HEK293 (cell line): ENCODE results near the gene PHF23.

Experiments used
- CTCF ChIA-PET: fragments of 350-600 bp; formaldehyde crosslinking; extraction: SDS; loops from one replicate; lab custom pipeline; 2021; ENCODE audit warnings: antibody characterized with exemption; lab: Yijun Ruan, JAX
- POLR2A ChIA-PET: fragments of 300-600 bp; formaldehyde crosslinking; extraction: SDS; loops from one replicate; lab custom pipeline; 2020; ENCODE audit warnings: antibody characterized with exemption, inconsistent platforms; lab: Yijun Ruan, JAX
- H3K27ac ChIP-seq: fragments of 200-500 bp; sonication (Bioruptor generic); 2 replicates; pipeline ENCODE4 v1.5.1; 2014; ENCODE audit warnings: low read depth, low read length, control low read depth, inconsistent platforms; ENCODE audit errors: extremely low read depth
- H3K36me3 ChIP-seq, 2 experiments: fragments of 200-500 bp in 1 of 2; sonication (Bioruptor generic) in 1 of 2; 1 replicate in 1 of 2; 2 replicates in 1 of 2; pipeline ENCODE4 v1.5.1; 2014 to 2017; ENCODE audit warnings: inconsistent platforms in 2 of 2, low read length in 2 of 2; ENCODE audit not compliant: control insufficient read depth in 2 of 2, insufficient read depth in 1 of 2
- H3K4me1 ChIP-seq: fragments of 200-500 bp; sonication (Bioruptor generic); 2 replicates; pipeline ENCODE4 v1.5.1; 2014; ENCODE audit warnings: mild to moderate bottlenecking, low read length, inconsistent platforms; ENCODE audit not compliant: control insufficient read depth, insufficient read depth
- H3K4me3 ChIP-seq: 2 replicates; pipeline ENCODE4 v1.5.1; 2011; ENCODE audit warnings: low read depth, mild to moderate bottlenecking, control low read depth, low read length, moderate library complexity
- H3K9me3 ChIP-seq: fragments of 200-500 bp; sonication (Bioruptor generic); 2 replicates; pipeline ENCODE4 v1.5.1; 2014; ENCODE audit warnings: low read depth, low read length, inconsistent platforms; ENCODE audit not compliant: control insufficient read depth, insufficient read depth
- HOXC10 ChIP-seq: sonication (generic); formaldehyde crosslinking; IDR thresholded peaks from 2 replicates; pipeline ENCODE4 v1.8.1; 2023; ENCODE audit warnings: mild to moderate bottlenecking, missing genetic modification reagents
- KLF16 ChIP-seq: fragments of 450-650 bp; formaldehyde crosslinking; IDR thresholded peaks from 2 replicates; pipeline ENCODE4 v1.5.1; 2017; ENCODE audit warnings: missing biosample characterization, missing genetic modification characterization
- KLF7 ChIP-seq: fragments of 450-650 bp; formaldehyde crosslinking; IDR thresholded peaks from 2 replicates; pipeline ENCODE4 v1.5.1; 2016; ENCODE audit warnings: missing biosample characterization, missing genetic modification characterization, borderline replicate concordance
- ZBTB17 ChIP-seq: fragments of 450-650 bp; formaldehyde crosslinking; IDR thresholded peaks from 2 replicates; pipeline ENCODE4 v1.5.1; 2016; ENCODE audit warnings: missing biosample characterization, missing genetic modification characterization
- ZBTB21 ChIP-seq: fragments of 450-650 bp; formaldehyde crosslinking; IDR thresholded peaks from 2 replicates; pipeline ENCODE4 v1.5.1; 2017; ENCODE audit warnings: missing biosample characterization, missing genetic modification characterization
- ZFHX2 ChIP-seq: fragments of 450-650 bp; formaldehyde crosslinking; conservative IDR thresholded peaks from 2 replicates; pipeline ENCODE4 v1.5.1; 2016; ENCODE audit warnings: missing biosample characterization, missing genetic modification characterization
- ZFP69B ChIP-seq: fragments of 450-650 bp; formaldehyde crosslinking; IDR thresholded peaks from 2 replicates; pipeline ENCODE4 v1.5.1; 2016; ENCODE audit warnings: missing biosample characterization, missing genetic modification characterization
- ZNF112 ChIP-seq: fragments of 450-650 bp; formaldehyde crosslinking; IDR thresholded peaks from 2 replicates; pipeline ENCODE4 v1.5.0; 2017; ENCODE audit warnings: missing biosample characterization, missing genetic modification characterization
- ZNF138 ChIP-seq: fragments of 450-650 bp; formaldehyde crosslinking; IDR thresholded peaks from 2 replicates; pipeline ENCODE4 v1.5.1; 2016; ENCODE audit warnings: missing biosample characterization, missing genetic modification characterization, borderline replicate concordance
- ZNF140 ChIP-seq: fragments of 450-650 bp; formaldehyde crosslinking; IDR thresholded peaks from 2 replicates; pipeline ENCODE4 v1.5.1; 2016; ENCODE audit warnings: missing biosample characterization, missing genetic modification characterization
- ZNF211 ChIP-seq: fragments of 450-650 bp; formaldehyde crosslinking; IDR thresholded peaks from 2 replicates; pipeline ENCODE4 v1.5.1; 2016; ENCODE audit warnings: low read depth, missing biosample characterization, missing genetic modification characterization
- ZNF23 ChIP-seq: fragments of 450-650 bp; formaldehyde crosslinking; IDR thresholded peaks from 2 replicates; pipeline ENCODE4 v1.5.1; 2016; ENCODE audit warnings: missing biosample characterization, missing genetic modification characterization, borderline replicate concordance
- ZNF266 ChIP-seq: fragments of 450-650 bp; formaldehyde crosslinking; IDR thresholded peaks from 2 replicates; pipeline ENCODE4 v1.5.1; 2016; ENCODE audit warnings: missing biosample characterization, missing genetic modification characterization, low read depth
- ZNF302 ChIP-seq: fragments of 450-650 bp; formaldehyde crosslinking; IDR thresholded peaks from 2 replicates; pipeline ENCODE4 v1.5.1; 2016; ENCODE audit warnings: missing biosample characterization, missing genetic modification characterization, low read depth
- ZNF341 ChIP-seq: fragments of 450-650 bp; formaldehyde crosslinking; IDR thresholded peaks from 2 replicates; pipeline ENCODE4; 2016; ENCODE audit warnings: low read depth, missing biosample characterization, missing genetic modification characterization
- ZNF391 ChIP-seq: fragments of 450-650 bp; formaldehyde crosslinking; IDR thresholded peaks from 2 replicates; pipeline ENCODE4 v1.5.1; 2016; ENCODE audit warnings: low read depth, missing biosample characterization, missing genetic modification characterization, borderline replicate concordance
- ZNF501 ChIP-seq: fragments of 450-650 bp; formaldehyde crosslinking; IDR thresholded peaks from 2 replicates; pipeline ENCODE4 v1.5.1; 2016; ENCODE audit warnings: missing biosample characterization, missing genetic modification characterization
- ZNF510 ChIP-seq: fragments of 450-650 bp; formaldehyde crosslinking; IDR thresholded peaks from 2 replicates; pipeline ENCODE4 v1.5.1; 2018; ENCODE audit warnings: mild to moderate bottlenecking, missing genetic modification characterization, missing biosample characterization; ENCODE audit not compliant: insufficient replicate concordance
- ZNF558 ChIP-seq: fragments of 450-650 bp; formaldehyde crosslinking; IDR thresholded peaks from 2 replicates; pipeline ENCODE4 v1.5.1; 2016; ENCODE audit warnings: missing biosample characterization, missing genetic modification characterization
- ZNF654 ChIP-seq: fragments of 450-650 bp; formaldehyde crosslinking; IDR thresholded peaks from 2 replicates; pipeline ENCODE4 v1.5.1; 2016; ENCODE audit warnings: low read depth, missing biosample characterization, missing genetic modification characterization
- ZNF677 ChIP-seq: fragments of 450-650 bp; IDR thresholded peaks from 2 replicates; pipeline ENCODE4 v1.5.0; 2018; ENCODE audit warnings: missing biosample characterization, mild to moderate bottlenecking, missing genetic modification characterization, moderate library complexity
- ZNF791 ChIP-seq: fragments of 450-650 bp; formaldehyde crosslinking; IDR thresholded peaks from 2 replicates; pipeline ENCODE4 v1.5.1; 2016; ENCODE audit warnings: missing biosample characterization, missing genetic modification characterization
- ZXDB ChIP-seq: fragments of 450-650 bp; formaldehyde crosslinking; IDR thresholded peaks from 2 replicates; pipeline ENCODE4 v1.5.1; 2016; ENCODE audit warnings: missing biosample characterization, missing genetic modification characterization
- TF ChIP-seq, protein P1 (sequence below): fragments of 450-650 bp; formaldehyde crosslinking; IDR thresholded peaks from 2 replicates; pipeline ENCODE4 v1.5.1; 2016; ENCODE audit warnings: missing biosample characterization, missing genetic modification characterization, low read depth
- TF ChIP-seq, protein P2 (sequence below): fragments of 450-650 bp; formaldehyde crosslinking; IDR thresholded peaks from 2 replicates; pipeline ENCODE4 v1.5.1; 2016; ENCODE audit warnings: missing biosample characterization, missing genetic modification characterization, low read depth
- TF ChIP-seq, protein P3 (sequence below): fragments of 450-650 bp; formaldehyde crosslinking; IDR thresholded peaks from 2 replicates; pipeline ENCODE4 v1.5.1; 2017; ENCODE audit warnings: missing biosample characterization, missing genetic modification characterization

Gene PHF23

DNA sequence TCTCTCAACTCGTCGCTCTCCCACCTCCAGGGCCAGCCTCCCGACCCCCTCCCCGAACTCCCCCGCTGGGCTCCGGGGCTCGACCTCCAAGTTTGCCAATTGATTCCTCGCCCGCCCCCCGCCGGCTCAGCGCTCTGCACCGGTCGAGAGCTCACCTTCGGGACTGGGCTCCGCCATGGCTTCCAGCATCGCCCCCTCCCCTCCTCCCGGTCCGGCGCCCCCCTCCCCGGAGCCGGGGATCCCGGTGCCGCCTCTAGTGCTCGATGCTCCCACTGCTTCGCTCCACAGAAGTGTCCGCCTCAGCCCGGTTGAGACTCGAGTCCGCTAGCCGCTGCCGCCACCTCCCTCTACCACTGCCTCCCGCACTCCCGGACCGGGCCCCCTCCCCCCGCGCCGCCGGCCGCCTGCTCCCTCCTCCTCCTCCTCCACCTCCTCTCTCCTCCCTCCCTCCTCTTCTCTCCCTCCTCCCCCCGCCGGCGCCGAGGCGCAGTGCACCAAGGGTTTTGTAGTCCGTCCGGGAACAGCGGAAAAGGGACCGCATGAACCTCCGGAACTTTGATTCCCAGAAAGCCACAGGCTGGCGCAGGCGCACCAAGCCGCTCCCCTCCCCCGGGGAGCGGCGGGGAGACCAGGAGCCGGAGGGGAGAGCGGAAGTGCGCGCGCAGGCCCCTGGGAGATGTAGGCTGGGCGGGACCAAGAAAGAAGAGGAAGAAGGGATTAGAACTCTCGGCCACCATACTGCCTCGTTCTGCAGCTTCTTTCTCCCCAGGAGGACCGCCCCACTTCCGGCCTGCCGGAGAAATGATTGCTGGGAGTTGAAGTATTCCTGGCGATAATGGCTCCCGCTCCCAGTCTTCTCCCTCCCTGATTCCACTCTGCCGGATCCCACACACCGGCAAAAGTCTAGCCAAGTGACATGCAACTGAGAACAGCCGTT is at the start of gene PHF23 (continued):
- TF ChIP-seq, protein P1, sequence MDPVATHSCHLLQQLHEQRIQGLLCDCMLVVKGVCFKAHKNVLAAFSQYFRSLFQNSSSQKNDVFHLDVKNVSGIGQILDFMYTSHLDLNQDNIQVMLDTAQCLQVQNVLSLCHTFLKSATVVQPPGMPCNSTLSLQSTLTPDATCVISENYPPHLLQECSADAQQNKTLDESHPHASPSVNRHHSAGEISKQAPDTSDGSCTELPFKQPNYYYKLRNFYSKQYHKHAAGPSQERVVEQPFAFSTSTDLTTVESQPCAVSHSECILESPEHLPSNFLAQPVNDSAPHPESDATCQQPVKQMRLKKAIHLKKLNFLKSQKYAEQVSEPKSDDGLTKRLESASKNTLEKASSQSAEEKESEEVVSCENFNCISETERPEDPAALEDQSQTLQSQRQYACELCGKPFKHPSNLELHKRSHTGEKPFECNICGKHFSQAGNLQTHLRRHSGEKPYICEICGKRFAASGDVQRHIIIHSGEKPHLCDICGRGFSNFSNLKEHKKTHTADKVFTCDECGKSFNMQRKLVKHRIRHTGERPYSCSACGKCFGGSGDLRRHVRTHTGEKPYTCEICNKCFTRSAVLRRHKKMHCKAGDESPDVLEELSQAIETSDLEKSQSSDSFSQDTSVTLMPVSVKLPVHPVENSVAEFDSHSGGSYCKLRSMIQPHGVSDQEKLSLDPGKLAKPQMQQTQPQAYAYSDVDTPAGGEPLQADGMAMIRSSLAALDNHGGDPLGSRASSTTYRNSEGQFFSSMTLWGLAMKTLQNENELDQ (tag by site-specific recombination) = no peak
- TF ChIP-seq ZNF501 (tag by site-specific recombination) = peak; percentile 37; the same call in 1 of the 2 replicates
- peak; percentile 89 for TF ChIP-seq ZFHX2 (tag by site-specific recombination)
- TF ChIP-seq, protein P2, sequence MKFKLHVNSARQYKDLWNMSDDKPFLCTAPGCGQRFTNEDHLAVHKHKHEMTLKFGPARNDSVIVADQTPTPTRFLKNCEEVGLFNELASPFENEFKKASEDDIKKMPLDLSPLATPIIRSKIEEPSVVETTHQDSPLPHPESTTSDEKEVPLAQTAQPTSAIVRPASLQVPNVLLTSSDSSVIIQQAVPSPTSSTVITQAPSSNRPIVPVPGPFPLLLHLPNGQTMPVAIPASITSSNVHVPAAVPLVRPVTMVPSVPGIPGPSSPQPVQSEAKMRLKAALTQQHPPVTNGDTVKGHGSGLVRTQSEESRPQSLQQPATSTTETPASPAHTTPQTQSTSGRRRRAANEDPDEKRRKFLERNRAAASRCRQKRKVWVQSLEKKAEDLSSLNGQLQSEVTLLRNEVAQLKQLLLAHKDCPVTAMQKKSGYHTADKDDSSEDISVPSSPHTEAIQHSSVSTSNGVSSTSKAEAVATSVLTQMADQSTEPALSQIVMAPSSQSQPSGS (tag by site-specific recombination) = no peak
- TF ChIP-seq ZNF138 (tag by site-specific recombination) = no peak
- TF ChIP-seq ZBTB21 (tag by site-specific recombination) = no peak
- no peak for TF ChIP-seq ZNF558 (tag by site-specific recombination)
- TF ChIP-seq ZNF654 (tag by site-specific recombination) = no peak
- no peak for TF ChIP-seq ZNF23 (tag by site-specific recombination)
- peak; percentile 99 for TF ChIP-seq ZNF341 (tag by site-specific recombination)

DNA sequence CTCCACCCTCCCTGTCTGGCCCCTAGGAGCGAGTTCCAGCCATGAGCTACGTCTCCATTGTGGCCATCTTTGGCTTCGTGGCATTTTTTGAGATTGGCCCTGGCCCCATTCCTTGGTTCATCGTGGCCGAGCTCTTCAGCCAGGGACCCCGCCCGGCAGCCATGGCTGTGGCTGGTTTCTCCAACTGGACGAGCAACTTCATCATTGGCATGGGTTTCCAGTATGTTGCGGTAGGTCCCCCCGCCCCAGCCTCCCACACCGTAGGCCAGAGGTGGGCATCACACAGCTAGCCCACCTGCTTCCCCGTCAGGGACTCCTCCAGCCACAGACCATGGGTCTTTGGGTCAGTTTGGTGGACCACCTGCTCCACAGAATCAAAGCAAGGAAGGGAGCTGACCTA is 46.4 kb upstream of the PHF23 start:
- Histone ChIP-seq H3K4me1 (peaks cover 9% of the 10 kb centered on the region), H3K9me3 (no peaks in the 10 kb centered on the region), H3K4me3 (no peak overlapping the region), H3K27ac (no peak overlapping the region), H3K36me3 (no peaks in the 10 kb centered on the region)
- TF ChIP-seq ZNF211 (tag by site-specific recombination) (no peak), ZNF791 (tag by site-specific recombination) (no peak), ZNF266 (no peak), ZNF140 (tag by site-specific recombination) (no peak), ZBTB17 (tag by site-specific recombination) (no peak), HOXC10 (no peak), ZXDB (tag by site-specific recombination) (no peak), ZNF391 (tag by site-specific recombination) (no peak), ZFP69B (tag by site-specific recombination) (no peak), ZNF510 (no peak), KLF7 (no peak), ZNF112 (tag by site-specific recombination) (no peak), KLF16 (tag by site-specific recombination) (no peak), ZNF302 (tag by site-specific recombination) (no peak), ZNF677 (tag by site-specific recombination) (no peak)
- TF ChIP-seq, protein P3, sequence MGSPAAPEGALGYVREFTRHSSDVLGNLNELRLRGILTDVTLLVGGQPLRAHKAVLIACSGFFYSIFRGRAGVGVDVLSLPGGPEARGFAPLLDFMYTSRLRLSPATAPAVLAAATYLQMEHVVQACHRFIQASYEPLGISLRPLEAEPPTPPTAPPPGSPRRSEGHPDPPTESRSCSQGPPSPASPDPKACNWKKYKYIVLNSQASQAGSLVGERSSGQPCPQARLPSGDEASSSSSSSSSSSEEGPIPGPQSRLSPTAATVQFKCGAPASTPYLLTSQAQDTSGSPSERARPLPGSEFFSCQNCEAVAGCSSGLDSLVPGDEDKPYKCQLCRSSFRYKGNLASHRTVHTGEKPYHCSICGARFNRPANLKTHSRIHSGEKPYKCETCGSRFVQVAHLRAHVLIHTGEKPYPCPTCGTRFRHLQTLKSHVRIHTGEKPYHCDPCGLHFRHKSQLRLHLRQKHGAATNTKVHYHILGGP (tag by site-specific recombination) = no peak
- ChIA-PET CTCF (interaction anchor here (0.6 to 9.0 kb wide), 6 partner anchors 13 to 331 kb away, joined by 3 to 160 read pairs (median 3); no protein-coding TSS in a partner anchor), POLR2A (interaction anchor here (0.8 kb wide), 1 partner anchor 71 kb away, joined by 5 read pairs; no protein-coding TSS in a partner anchor)
